IPS DF 6.9 (cell line): ENCODE data around the gene SNX25.
"Not testable (repeated sequence)": the region's sequence is repeated elsewhere in the genome, so short reads cannot be mapped to it uniquely, and the experiment has no call there.

Experiments used
- DNase-seq: peaks from one replicate; pipeline ENCODE4 v3.0.0-alpha.2; 2013; ENCODE audit warnings: low read depth, low spot score
- H3K27ac ChIP-seq: one replicate; pipeline ENCODE4 v1.5.1; 2013; ENCODE audit warnings: low read length, control low read depth
- H3K27me3 ChIP-seq: 2 replicates; pipeline ENCODE4 v1.6.1; 2013; ENCODE audit warnings: mild to moderate bottlenecking, low read length; ENCODE audit not compliant: control insufficient read depth, insufficient read depth
- H3K36me3 ChIP-seq: 2 replicates; pipeline ENCODE4 v1.6.1; 2013; ENCODE audit warnings: low read length; ENCODE audit not compliant: control insufficient read depth, insufficient read depth
- H3K4me1 ChIP-seq: 2 replicates; pipeline ENCODE4 v1.6.1; 2013; ENCODE audit warnings: low read length; ENCODE audit not compliant: control insufficient read depth, insufficient read depth
- H3K4me3 ChIP-seq: 2 replicates; pipeline ENCODE4 v1.5.1; 2013; ENCODE audit warnings: mild to moderate bottlenecking, low read length
- H3K9me3 ChIP-seq: 2 replicates; pipeline ENCODE4 v1.6.1; 2013; ENCODE audit warnings: low read length, inconsistent platforms; ENCODE audit not compliant: control insufficient read depth, insufficient read depth
- WGBS: extraction: QIAGEN DNeasy Blood & Tissue Kit; methylation state at CpG from one replicate; pipeline ENCODE4 v1.1.7; 2013; ENCODE audit warnings: mixed read lengths, missing lambda C conversion rate; ENCODE audit not compliant: insufficient read length, insufficient coverage; 5-methylcytosine and 5-hydroxymethylcytosine counted together

Gene SNX25

GRCh38 chr4:185190306-185190856 lies 19.0 kb upstream of the SNX25 start:
- Histone ChIP-seq H3K4me3 (no peak overlapping the region), H3K27ac (no peak overlapping the region), H3K27me3 (no peaks in the 10 kb centered on the region), H3K4me1 (no peaks in the 10 kb centered on the region), H3K36me3 (peaks cover 4% of the 10 kb centered on the region; the same call in 1 of the 2 replicates), H3K9me3 (no peaks in the 10 kb centered on the region)
- no CpG with 5 or more reads among the region's 6 CpGs for WGBS
- DNase-seq, result no peak

GRCh38 chr4:185192059-185192458 lies 17.3 kb upstream of the SNX25 start:
- DNase-seq, result no peak
- H3K4me3 ChIP-seq, result no peak overlapping the region
- no peaks in the 10 kb centered on the region for H3K4me1 ChIP-seq
- no peak overlapping the region for H3K27ac ChIP-seq
- H3K27me3 ChIP-seq, result no peaks in the 10 kb centered on the region
- no peaks in the 10 kb centered on the region for H3K9me3 ChIP-seq
- peaks cover 4% of the 10 kb centered on the region; the same call in 1 of the 2 replicates for H3K36me3 ChIP-seq
- whole genome bisulfite sequencing, result no CpG with 5 or more reads among the region's 1 CpG

- WGBS, result no CpG with 5 or more reads among the region's 9 CpGs
- no peaks in the 10 kb centered on the region for H3K9me3 ChIP-seq
- H3K4me3 ChIP-seq, result no peak overlapping the region
- H3K27ac ChIP-seq, result no peak overlapping the region
- H3K27me3 ChIP-seq, result no peaks in the 10 kb centered on the region
- peaks cover 4% of the 10 kb centered on the region; the same call in 1 of the 2 replicates for H3K36me3 ChIP-seq
- no peaks in the 10 kb centered on the region for H3K4me1 ChIP-seq
- no peak for DNase-seq
Measured at GRCh38 chr4:185194924-185195888, 14.2 kb upstream of the SNX25 start.

- H3K4me3 ChIP-seq, result no peak overlapping the region
- H3K4me1 ChIP-seq, result no peaks in the 10 kb centered on the region
- no peaks in the 10 kb centered on the region for H3K36me3 ChIP-seq
- no peak for DNase-seq
- H3K27ac ChIP-seq, result no peak overlapping the region
- no peaks in the 10 kb centered on the region for H3K9me3 ChIP-seq
- no peaks in the 10 kb centered on the region for H3K27me3 ChIP-seq
- no CpG with 5 or more reads among the region's 2 CpGs for WGBS
Measured at GRCh38 chr4:185196437-185196836, 13.0 kb upstream of the SNX25 start.

- H3K4me3 ChIP-seq, H3K9me3 ChIP-seq, H3K27me3 ChIP-seq, DNase-seq, H3K27ac ChIP-seq, H3K4me1 ChIP-seq, H3K36me3 ChIP-seq: not testable (repeated sequence)
- no CpG with 5 or more reads among the region's 4 CpGs for WGBS
Measured at GRCh38 chr4:185198189-185198588, 11.2 kb upstream of the SNX25 start.

- Histone ChIP-seq H3K36me3 (no peaks in the 10 kb centered on the region), H3K27me3 (no peaks in the 10 kb centered on the region), H3K4me1 (0 out of 2 replicates have a peak, but pooled peaks cover 2% of the 10 kb centered on the region), H3K27ac (no peak overlapping the region), H3K4me3 (no peak overlapping the region), H3K9me3 (no peaks in the 10 kb centered on the region)
- WGBS, result no CpG with 5 or more reads among the region's 16 CpGs
- no peak for DNase-seq
Measured at GRCh38 chr4:185201977-185202962, 7.1 kb upstream of the SNX25 start.

GRCh38 chr4:185202984-185203485 lies 6.4 kb upstream of the SNX25 start:
- WGBS, result no CpG with 5 or more reads among the region's 8 CpGs
- H3K27ac ChIP-seq, result no peak overlapping the region
- H3K4me3 ChIP-seq, result peak overlapping the region; percentile 60; the same call in 1 of the 2 replicates
- no peak for DNase-seq
- H3K4me1 ChIP-seq, result 0 out of 2 replicates have a peak, but pooled peaks cover 2% of the 10 kb centered on the region
- H3K36me3 ChIP-seq, result no peaks in the 10 kb centered on the region
- no peaks in the 10 kb centered on the region for H3K9me3 ChIP-seq
- no peaks in the 10 kb centered on the region for H3K27me3 ChIP-seq

GRCh38 chr4:185203486-185204237 lies 5.7 kb upstream of the SNX25 start, which contains the start of gene CFAP97:
CFAP97 (minus strand) TSS chr4:185204000; CDS start chr4:185191196, 12,804 bp downstream.
- Histone ChIP-seq H3K36me3 (no peaks in the 10 kb centered on the region), H3K4me3 (peak within 1 kb of the TSS; percentile 60; the same call in 1 of the 2 replicates), H3K27me3 (no peaks in the 10 kb centered on the region), H3K27ac (no peak within 1 kb of the TSS), H3K4me1 (0 out of 2 replicates have a peak, but pooled peaks cover 2% of the 10 kb centered on the region), H3K9me3 (no peaks in the 10 kb centered on the region)
- DNase-seq, result no peak
- no CpG with 5 or more reads among the region's 103 CpGs for WGBS

GRCh38 chr4:185204238-185204910 lies 5.0 kb upstream of the SNX25 start:
- H3K4me3 ChIP-seq, result peak overlapping the region; percentile 60; the same call in 1 of the 2 replicates
- DNase-seq, result no peak
- no peaks in the 10 kb centered on the region for H3K27me3 ChIP-seq
- no peaks in the 10 kb centered on the region for H3K36me3 ChIP-seq
- H3K9me3 ChIP-seq, result no peaks in the 10 kb centered on the region
- WGBS, result no CpG with 5 or more reads among the region's 14 CpGs
- H3K4me1 ChIP-seq, result 0 out of 2 replicates have a peak, but pooled peaks cover 2% of the 10 kb centered on the region
- H3K27ac ChIP-seq, result no peak overlapping the region
